ENCODE measurements around the gene HNRNPD.

- TF ChIP-seq CTCF (IDR thresholded peaks at IDR 0.05) (no peak), PBX3 (IDR thresholded peaks at IDR 0.05) (no peak), RNF2 (IDR thresholded peaks at IDR 0.05; ENCODE audit: borderline replicate concordance, low read depth) (no peak), MAX (IDR thresholded peaks at IDR 0.05) (no peak), RCOR1 (IDR thresholded peaks at IDR 0.05; ENCODE audit: low read depth, low read length) (no peak), KDM5A (IDR thresholded peaks at IDR 0.05) (no peak), RAD21 (conservative IDR thresholded peaks at IDR 0.05 in 1 of 2, IDR thresholded peaks at IDR 0.05 in 1 of 2) (no peak)
Observed at GRCh38 chr4:82381235-82381634, 7.4 kb upstream of the HNRNPD start.

Data from A549 (cell line).